Fibroblast of the aortic adventitia (primary cell): Measurements from ENCODE around the gene NEURL1B. TPM values are rescaled to one million over a fixed set of nuclear protein-coding genes. Genes with fewer than 3 reads are reported as not detected.

Source experiments
- DNase-seq: peaks from one replicate; pipeline ENCODE4 v3.0.0-alpha.2; 2010; ENCODE audit warnings: low read depth
- H3K4me3 ChIP-seq: 2 replicates; pipeline ENCODE4 v1.5.1; 2011; ENCODE audit warnings: low read depth, mild to moderate bottlenecking, control low read depth, low read length, moderate library complexity
- total RNA-seq: library from RNA; depleted of rRNA; stranded (reverse); fragments of >200 nt; gene quantifications from 2 replicates; pipeline ENCODE4 v1.2.3, GENCODE V29; 2012; ENCODE audit warnings: low replicate concordance
- TF ChIP-seq, protein P1 (sequence below): IDR thresholded peaks from 2 replicates; pipeline ENCODE4 v1.5.1; 2011; ENCODE audit warnings: mild to moderate bottlenecking, low read length, control low read depth, inconsistent platforms; ENCODE audit not compliant: insufficient read depth

Gene NEURL1B
- total RNA-seq, 1 donor: 2.5 TPM

DNA sequence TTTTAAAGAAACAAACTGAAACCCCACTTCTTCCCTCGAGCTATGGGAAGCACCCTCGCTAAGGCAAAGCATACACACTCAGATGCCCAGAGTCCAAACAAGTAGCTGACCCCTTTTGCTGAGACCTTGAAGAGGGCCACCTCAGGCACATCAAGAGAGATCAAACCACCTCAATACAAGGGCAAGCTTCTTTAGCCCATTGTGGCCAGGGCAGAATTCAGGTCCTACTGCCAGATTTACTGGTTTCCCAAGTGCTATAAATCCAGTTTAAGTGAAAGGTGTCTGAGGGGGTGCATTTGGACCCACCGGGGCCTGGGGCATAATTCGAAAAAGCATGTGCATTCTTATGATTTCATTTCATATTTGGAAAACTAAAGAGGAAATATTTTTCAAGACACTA is 40.4 kb downstream of the NEURL1B start:
- no peak overlapping the region for H3K4me3 ChIP-seq
- DNase-seq: no peak
- TF ChIP-seq, protein P1, sequence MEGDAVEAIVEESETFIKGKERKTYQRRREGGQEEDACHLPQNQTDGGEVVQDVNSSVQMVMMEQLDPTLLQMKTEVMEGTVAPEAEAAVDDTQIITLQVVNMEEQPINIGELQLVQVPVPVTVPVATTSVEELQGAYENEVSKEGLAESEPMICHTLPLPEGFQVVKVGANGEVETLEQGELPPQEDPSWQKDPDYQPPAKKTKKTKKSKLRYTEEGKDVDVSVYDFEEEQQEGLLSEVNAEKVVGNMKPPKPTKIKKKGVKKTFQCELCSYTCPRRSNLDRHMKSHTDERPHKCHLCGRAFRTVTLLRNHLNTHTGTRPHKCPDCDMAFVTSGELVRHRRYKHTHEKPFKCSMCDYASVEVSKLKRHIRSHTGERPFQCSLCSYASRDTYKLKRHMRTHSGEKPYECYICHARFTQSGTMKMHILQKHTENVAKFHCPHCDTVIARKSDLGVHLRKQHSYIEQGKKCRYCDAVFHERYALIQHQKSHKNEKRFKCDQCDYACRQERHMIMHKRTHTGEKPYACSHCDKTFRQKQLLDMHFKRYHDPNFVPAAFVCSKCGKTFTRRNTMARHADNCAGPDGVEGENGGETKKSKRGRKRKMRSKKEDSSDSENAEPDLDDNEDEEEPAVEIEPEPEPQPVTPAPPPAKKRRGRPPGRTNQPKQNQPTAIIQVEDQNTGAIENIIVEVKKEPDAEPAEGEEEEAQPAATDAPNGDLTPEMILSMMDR: no peak

DNA sequence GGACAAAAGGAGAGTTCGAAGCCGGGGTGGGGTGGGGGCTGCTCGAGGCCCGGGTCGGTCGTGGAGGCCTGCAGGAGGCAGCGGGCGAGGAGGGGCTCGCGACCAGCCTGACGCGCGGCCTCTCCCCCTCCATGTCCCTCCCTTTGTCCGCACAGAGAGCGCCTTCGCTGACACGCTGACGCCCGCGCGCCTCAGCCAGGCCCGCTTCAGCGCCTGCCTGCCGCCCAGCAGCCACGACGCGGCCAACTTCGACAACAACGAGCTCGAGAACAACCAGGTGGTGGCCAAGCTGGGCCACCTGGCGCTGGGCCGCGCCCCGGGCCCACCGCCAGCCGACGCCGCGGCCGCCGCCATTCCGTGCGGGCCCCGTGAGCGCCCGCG is 42.2 kb downstream of the NEURL1B start:
- TF ChIP-seq, protein P1: no peak
- no peak overlapping the region for H3K4me3 ChIP-seq
- no peak for DNase-seq

DNA sequence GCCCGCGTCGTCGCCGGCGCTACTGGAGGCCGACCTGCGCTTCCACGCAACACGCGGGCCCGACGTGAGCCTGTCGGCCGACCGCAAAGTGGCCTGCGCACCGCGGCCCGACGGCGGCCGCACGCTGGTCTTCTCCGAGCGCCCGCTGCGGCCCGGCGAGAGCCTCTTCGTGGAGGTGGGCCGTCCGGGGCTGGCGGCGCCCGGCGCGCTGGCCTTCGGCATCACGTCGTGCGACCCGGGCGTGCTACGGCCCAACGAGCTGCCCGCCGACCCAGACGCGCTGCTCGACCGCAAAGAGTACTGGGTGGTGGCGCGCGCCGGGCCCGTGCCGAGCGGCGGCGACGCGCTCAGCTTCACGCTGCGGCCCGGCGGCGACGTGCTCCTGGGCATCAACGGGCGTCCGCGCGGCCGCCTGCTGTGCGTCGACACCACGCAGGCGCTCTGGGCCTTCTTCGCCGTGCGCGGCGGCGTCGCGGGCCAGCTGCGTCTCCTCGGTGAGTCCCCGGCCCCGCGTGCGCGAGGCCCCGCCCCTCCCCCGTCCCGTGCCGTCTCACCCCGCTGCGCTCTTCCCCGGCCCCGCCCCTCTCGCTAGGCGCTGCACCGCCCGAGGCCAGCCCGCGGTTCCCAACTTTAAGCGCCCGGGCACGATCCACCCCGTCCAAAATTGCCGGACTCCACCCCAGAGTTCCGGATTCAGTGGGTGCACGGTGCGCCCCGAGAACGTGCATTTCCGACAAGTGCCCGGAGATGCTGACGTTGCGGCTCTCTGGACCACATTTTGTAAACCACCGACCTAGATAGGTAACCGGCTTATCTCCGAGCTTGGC is 42.8 kb downstream of the NEURL1B start:
- no peak for DNase-seq
- H3K4me3 ChIP-seq: no peak overlapping the region
- TF ChIP-seq, protein P1: no peak

DNA sequence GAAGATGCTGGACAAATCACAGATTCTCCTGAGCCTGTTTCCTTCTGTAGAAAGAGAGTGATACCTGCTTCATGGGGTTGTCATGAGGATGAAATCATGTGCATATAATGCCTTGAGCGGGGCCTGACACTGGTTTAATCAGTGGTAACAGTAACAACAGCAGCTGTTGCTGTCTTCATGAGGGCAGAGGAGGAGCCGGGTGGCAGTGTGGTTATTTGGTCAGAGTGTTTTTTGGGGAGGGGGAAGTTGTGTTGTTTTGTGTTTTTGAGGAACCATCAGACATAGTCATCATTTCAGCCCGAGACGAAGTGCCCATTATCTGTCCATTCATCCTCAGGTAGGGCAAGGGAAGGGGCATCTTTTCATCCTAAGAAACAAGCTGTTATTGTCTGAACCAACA is 44.0 kb downstream of the NEURL1B start:
- DNase-seq: no peak
- no peak overlapping the region for H3K4me3 ChIP-seq
- TF ChIP-seq, protein P1: no peak

DNA sequence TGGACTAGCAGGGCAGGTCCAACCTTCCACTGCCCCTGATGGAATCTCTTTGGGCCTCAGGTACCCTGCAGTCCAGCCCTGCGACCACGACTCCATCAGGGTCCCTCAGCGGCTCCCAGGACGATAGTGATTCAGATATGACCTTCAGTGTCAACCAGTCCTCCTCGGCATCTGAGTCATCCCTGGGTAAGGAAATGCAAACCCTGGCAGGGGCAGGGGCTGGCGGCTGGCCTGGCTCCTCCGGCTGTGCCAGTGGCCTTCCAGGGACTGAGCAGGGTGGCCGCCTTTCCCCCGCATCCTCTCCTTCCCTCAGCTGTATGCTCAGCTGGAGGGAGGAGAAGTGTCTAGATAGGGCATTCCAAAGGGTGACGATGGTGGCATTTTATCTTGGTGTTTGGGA is 45.0 kb downstream of the NEURL1B start:
- no peak overlapping the region for H3K4me3 ChIP-seq
- TF ChIP-seq, protein P1: no peak
- DNase-seq: no peak

DNA sequence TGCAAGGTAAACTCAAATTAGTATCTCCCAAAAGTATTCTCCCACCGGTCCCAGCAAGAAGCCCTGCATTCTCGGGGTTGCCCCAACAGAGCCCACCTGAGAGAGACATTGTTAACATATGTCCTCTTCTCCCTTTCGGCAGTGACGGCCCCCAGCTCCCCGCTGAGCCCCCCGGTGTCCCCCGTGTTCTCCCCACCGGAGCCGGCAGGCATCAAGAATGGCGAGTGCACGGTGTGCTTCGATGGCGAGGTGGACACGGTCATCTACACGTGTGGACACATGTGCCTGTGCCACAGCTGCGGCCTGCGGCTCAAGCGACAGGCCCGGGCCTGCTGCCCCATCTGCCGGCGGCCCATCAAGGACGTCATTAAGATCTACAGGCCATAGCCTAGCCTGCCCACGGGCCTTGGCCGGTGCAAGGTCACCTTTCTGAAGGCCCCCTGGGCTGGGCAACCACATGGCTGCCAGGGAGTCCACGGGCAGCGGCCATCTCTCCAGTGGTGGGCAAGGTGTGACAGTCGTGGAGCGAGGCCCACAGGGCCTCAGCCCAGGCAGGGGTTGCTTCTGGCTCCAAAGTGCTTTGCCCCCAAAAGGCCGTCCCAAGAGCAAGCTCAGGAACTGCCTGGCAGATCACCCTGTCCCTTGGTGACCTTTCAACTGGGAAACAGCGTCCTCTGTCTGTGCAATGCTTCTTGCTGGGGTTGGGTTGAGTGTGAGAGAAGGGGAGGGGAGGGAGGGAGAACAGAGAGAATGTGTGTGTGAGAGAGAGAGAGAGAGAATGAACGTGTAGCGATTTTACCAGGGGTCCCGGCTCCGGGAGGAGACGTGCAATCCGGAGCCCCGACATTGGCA is 45.7 kb downstream of the NEURL1B start:
- no peak overlapping the region for H3K4me3 ChIP-seq
- DNase-seq: no peak
- TF ChIP-seq, protein P1: no peak
